Hepatocyte (in vitro differentiated cells): ENCODE results near the gene CXorf49. TPM values are rescaled to one million over a fixed set of nuclear protein-coding genes. Genes with fewer than 3 reads are reported as not detected.
"Not testable (repeated sequence)": the region's sequence is repeated elsewhere in the genome, so short reads cannot be mapped to it uniquely, and the experiment has no call there.

Experiments
- DNase-seq: peaks from one replicate; pipeline ENCODE4 v3.0.0-alpha.2; 2016; ENCODE audit warnings: low spot score
- H2AFZ ChIP-seq: fragments of 200-600 bp; sonication (generic); 2 replicates; pipeline ENCODE4 v1.6.0; 2016; ENCODE audit warnings: antibody characterized with exemption, mild to moderate bottlenecking
- H3K27ac ChIP-seq: fragments of 200-600 bp; sonication (generic); 2 replicates; pipeline ENCODE4 v1.5.1; 2016; ENCODE audit warnings: mild to moderate bottlenecking
- H3K27me3 ChIP-seq: fragments of 200-600 bp; sonication (generic); 2 replicates; pipeline ENCODE4 v1.6.1; 2016
- H3K36me3 ChIP-seq: fragments of 200-600 bp; sonication (generic); replicated peaks from 2 replicates; pipeline ENCODE4 v1.5.1; 2016; ENCODE audit warnings: low read depth; ENCODE audit not compliant: insufficient read depth
- H3K4me1 ChIP-seq: fragments of 200-600 bp; sonication (generic); 2 replicates; pipeline ENCODE4 v1.5.1; 2016; ENCODE audit warnings: mild to moderate bottlenecking, moderate library complexity; ENCODE audit not compliant: insufficient read depth
- H3K4me2 ChIP-seq: fragments of 200-600 bp; sonication (generic); 2 replicates; pipeline ENCODE4 v1.6.0; 2016
- H3K4me3 ChIP-seq: fragments of 200-600 bp; sonication (generic); 2 replicates; pipeline ENCODE4 v1.5.1; 2016; ENCODE audit warnings: mild to moderate bottlenecking
- H3K79me2 ChIP-seq: fragments of 200-600 bp; sonication (generic); 2 replicates; pipeline ENCODE4 v1.6.0; 2017; ENCODE audit warnings: mild to moderate bottlenecking
- H3K9me2 ChIP-seq: fragments of 200-600 bp; sonication (generic); replicated peaks from 2 replicates; pipeline ENCODE4 v1.6.0; 2017; ENCODE audit warnings: mild to moderate bottlenecking; ENCODE audit not compliant: insufficient read depth
- H3K9me3 ChIP-seq: fragments of 200-600 bp; sonication (generic); 2 replicates; pipeline ENCODE4 v1.5.1; 2016; ENCODE audit warnings: low read depth, mild to moderate bottlenecking
- H4K20me1 ChIP-seq: fragments of 200-600 bp; sonication (generic); 2 replicates; pipeline ENCODE4 v1.6.0; 2016; ENCODE audit warnings: mild to moderate bottlenecking; ENCODE audit not compliant: insufficient read depth, poor library complexity, severe bottlenecking
- EZH2 ChIP-seq: fragments of 200-600 bp; sonication (generic); IDR thresholded peaks from 2 replicates; pipeline ENCODE4 v1.6.1; 2016; ENCODE audit warnings: antibody characterized with exemption, mild to moderate bottlenecking, borderline replicate concordance
- EZH2phosphoT487 ChIP-seq: fragments of 200-600 bp; sonication (generic); IDR thresholded peaks from one replicate; pipeline ENCODE4 v1.6.1; 2018; ENCODE audit warnings: antibody characterized with exemption, mild to moderate bottlenecking, low read depth, moderate library complexity; ENCODE audit not compliant: unreplicated experiment, severe bottlenecking
- WGBS: methylation state at CpG from one replicate; pipeline ENCODE4 v1.1.6; 2016; ENCODE audit warnings: low lambda C conversion rate; ENCODE audit errors: missing lambda C conversion rate; 5-methylcytosine and 5-hydroxymethylcytosine counted together
- polyA plus RNA-seq: library from polyadenylated mRNA; unstranded; fragments of >200 nt; fragmentation: Nextera tagmentation; extraction: Ambion mirVana; gene quantifications from 2 replicates; pipeline ENCODE4 v1.2.1, GENCODE V29; 2016
- total RNA-seq: library from RNA; depleted of rRNA; stranded (reverse); fragments of >200 nt; gene quantifications from 2 replicates; pipeline ENCODE4 v1.2.3, GENCODE V29; 2014
- TF ChIP-seq, protein P1 (sequence below): fragments of 200-600 bp; sonication (generic); IDR thresholded peaks from 2 replicates; pipeline ENCODE4 v1.5.1; 2016; ENCODE audit warnings: antibody characterized with exemption, mild to moderate bottlenecking; ENCODE audit not compliant: poor library complexity

CXorf49 gene
- total and polyA plus RNA-seq, 2 experiments from 2014 or later = 10.1 TPM; not detected in 1

DNA sequence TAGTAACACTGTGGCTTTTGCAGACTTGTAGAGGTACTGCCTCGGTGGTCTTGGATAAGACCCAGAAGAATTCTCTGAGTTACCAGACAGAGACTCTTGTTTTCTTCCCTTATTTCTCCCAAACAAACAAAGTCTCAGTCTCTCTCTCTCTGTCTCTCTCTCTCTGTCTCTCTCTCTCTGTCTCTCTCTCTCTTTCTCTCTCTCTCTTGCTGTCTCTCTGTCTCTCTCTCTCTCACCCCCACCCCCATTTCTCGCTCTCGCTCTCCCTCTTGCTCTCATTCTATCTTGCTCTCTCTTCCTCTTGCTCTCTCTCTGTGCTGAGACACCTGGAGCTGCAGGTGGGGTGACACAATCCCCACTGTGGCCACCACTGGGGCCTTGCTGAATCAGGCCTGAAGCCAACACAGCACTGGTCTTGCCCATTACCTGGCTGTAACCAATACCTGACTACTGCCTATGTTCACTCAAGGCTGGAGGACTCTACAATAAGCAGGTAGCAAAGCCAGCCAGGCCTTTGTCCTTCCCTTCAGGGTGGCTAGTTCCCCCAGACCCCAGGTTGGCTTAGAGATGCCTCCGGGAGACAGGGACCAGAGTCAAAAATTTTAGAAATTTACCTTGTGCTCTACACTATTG, 38.4 kb downstream of the CXorf49 start:
- Histone ChIP-seq H3K27ac (no peak overlapping the region), H2AFZ (no peak overlapping the region), H3K27me3 (no peaks in the 10 kb centered on the region), H3K4me2 (no peak overlapping the region), H3K4me1 (no peaks in the 10 kb centered on the region), H3K9me3 (no peaks in the 10 kb centered on the region), H3K9me2 (no peaks in the 10 kb centered on the region), H3K4me3 (no peak overlapping the region), H3K36me3 (no peaks in the 10 kb centered on the region), H3K79me2 (no peaks in the 10 kb centered on the region), H4K20me1 (no peaks in the 10 kb centered on the region)
- DNase-seq = no peak
- 82% methylated on average over 2 of the region's 4 CpGs for WGBS
- no peak for TF ChIP-seq EZH2
- TF ChIP-seq EZH2phosphoT487 = no peak

GRCh38 chrX:71677195-71677594, 40.9 kb downstream of the CXorf49 start:
- H3K27me3 ChIP-seq, H3K4me1 ChIP-seq, H3K9me3 ChIP-seq, DNase-seq, H3K79me2 ChIP-seq, H3K36me3 ChIP-seq, H3K27ac ChIP-seq, H3K4me3 ChIP-seq, H3K4me2 ChIP-seq, H3K9me2 ChIP-seq, H4K20me1 ChIP-seq, H2AFZ ChIP-seq: not testable (repeated sequence)
- WGBS = 71% methylated on average over 5 of the region's 6 CpGs

DNA sequence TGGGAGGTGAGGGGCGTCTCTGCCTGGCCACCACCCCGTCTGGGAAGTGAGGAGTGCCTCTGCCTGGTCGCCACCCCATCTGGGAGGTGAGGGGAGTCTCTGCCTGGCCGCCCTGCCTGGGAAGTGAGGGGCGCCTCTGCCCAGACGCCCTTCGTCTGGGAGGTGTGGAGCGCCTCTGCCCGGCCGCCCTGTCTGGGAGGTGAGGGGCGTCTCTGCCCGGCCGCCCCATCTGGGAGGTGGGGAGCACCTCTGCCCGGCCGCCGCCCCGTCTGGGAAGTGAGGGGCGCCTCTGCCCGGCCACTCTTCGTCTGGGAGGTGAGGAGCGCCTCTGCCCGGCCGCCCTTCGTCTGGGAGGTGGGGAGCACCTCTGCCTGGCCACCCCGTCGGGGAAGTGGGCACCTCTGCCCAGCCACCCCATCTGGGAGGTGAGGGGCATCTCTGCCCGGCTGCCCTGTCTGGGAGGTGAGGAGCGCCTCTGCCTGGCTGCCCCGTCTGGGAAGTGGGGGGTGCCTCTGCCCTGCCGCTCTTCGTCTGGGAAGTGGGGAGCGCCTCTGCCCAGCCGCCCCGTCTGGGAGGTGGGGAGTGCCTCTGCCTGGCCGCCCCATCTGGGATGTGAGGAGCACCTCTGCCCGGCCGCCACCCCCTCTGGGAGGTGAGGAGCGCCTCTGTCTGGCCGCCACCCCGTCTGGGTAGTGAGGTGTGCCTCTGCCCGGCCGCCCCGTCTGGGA, 41.9 kb downstream of the CXorf49 start:
- 90% methylated on average over 11 of the region's 43 CpGs for WGBS
- not testable (repeated sequence) for H3K9me2 ChIP-seq, H3K79me2 ChIP-seq, DNase-seq, H3K4me2 ChIP-seq, H4K20me1 ChIP-seq, H3K27me3 ChIP-seq, H3K4me3 ChIP-seq, H3K36me3 ChIP-seq, H2AFZ ChIP-seq, H3K9me3 ChIP-seq, H3K4me1 ChIP-seq, H3K27ac ChIP-seq

GRCh38 chrX:71675636-71676035, 42.4 kb downstream of the CXorf49 start:
- H3K9me3 ChIP-seq, H3K27ac ChIP-seq, H3K27me3 ChIP-seq, H3K79me2 ChIP-seq, H3K36me3 ChIP-seq, DNase-seq, H4K20me1 ChIP-seq, H2AFZ ChIP-seq, H3K4me1 ChIP-seq, H3K9me2 ChIP-seq, H3K4me3 ChIP-seq, H3K4me2 ChIP-seq: not testable (repeated sequence)
- 93% methylated on average over 16 of the region's 23 CpGs for WGBS

- Histone ChIP-seq H3K4me1 (no peaks in the 10 kb centered on the region), H4K20me1 (no peaks in the 10 kb centered on the region), H3K4me2 (no peak overlapping the region), H3K36me3 (no peaks in the 10 kb centered on the region), H2AFZ (no peak overlapping the region), H3K9me2 (no peaks in the 10 kb centered on the region), H3K27ac (no peak overlapping the region), H3K27me3 (no peaks in the 10 kb centered on the region), H3K9me3 (no peaks in the 10 kb centered on the region), H3K4me3 (no peak overlapping the region), H3K79me2 (no peaks in the 10 kb centered on the region)
- DNase-seq = no peak
- TF ChIP-seq EZH2phosphoT487 = no peak
- TF ChIP-seq, protein P1, sequence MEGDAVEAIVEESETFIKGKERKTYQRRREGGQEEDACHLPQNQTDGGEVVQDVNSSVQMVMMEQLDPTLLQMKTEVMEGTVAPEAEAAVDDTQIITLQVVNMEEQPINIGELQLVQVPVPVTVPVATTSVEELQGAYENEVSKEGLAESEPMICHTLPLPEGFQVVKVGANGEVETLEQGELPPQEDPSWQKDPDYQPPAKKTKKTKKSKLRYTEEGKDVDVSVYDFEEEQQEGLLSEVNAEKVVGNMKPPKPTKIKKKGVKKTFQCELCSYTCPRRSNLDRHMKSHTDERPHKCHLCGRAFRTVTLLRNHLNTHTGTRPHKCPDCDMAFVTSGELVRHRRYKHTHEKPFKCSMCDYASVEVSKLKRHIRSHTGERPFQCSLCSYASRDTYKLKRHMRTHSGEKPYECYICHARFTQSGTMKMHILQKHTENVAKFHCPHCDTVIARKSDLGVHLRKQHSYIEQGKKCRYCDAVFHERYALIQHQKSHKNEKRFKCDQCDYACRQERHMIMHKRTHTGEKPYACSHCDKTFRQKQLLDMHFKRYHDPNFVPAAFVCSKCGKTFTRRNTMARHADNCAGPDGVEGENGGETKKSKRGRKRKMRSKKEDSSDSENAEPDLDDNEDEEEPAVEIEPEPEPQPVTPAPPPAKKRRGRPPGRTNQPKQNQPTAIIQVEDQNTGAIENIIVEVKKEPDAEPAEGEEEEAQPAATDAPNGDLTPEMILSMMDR = no peak
- TF ChIP-seq EZH2 = no peak
- WGBS = 95% methylated on average over 11 of the region's 11 CpGs
These were observed 46.1 kb downstream of the CXorf49 start for GRCh38 chrX:71671938-71672337.
